IMR-90 (cell line): ENCODE results near the gene CD9.

ENCODE experiments used
- BHLHE40 ChIP-seq: fragments of 150-350 bp; IDR thresholded peaks from 2 replicates; pipeline ENCODE4 v1.6.1; 2016; ENCODE audit warnings: mild to moderate bottlenecking, low read depth, low read length
- CEBPB ChIP-seq: IDR thresholded peaks from 2 replicates; pipeline ENCODE4 v1.6.1; 2012; ENCODE audit warnings: low read depth, low read length, improper control_type of control experiment
- FOS ChIP-seq: fragments of 150-350 bp; IDR thresholded peaks from 2 replicates; pipeline ENCODE4 v1.6.1; 2016; ENCODE audit warnings: low read depth, low read length
- MAFK ChIP-seq: IDR thresholded peaks from 2 replicates; pipeline ENCODE4 v1.6.1; 2012; ENCODE audit warnings: low read depth, low read length, improper control_type of control experiment
- MAZ ChIP-seq: IDR thresholded peaks from 2 replicates; pipeline ENCODE4 v1.6.1; 2012; ENCODE audit warnings: low read depth, mild to moderate bottlenecking, low read length, improper control_type of control experiment, moderate library complexity, borderline replicate concordance
- MXI1 ChIP-seq: IDR thresholded peaks from 2 replicates; pipeline ENCODE4 v1.6.1; 2012; ENCODE audit warnings: low read depth, mild to moderate bottlenecking, low read length, moderate library complexity, borderline replicate concordance
- NFE2L2 ChIP-seq: fragments of 150-350 bp; IDR thresholded peaks from 2 replicates; pipeline ENCODE4 v1.6.1; 2016; ENCODE audit warnings: low read depth, mild to moderate bottlenecking, low read length
- POLR2A ChIP-seq: IDR thresholded peaks from 2 replicates; pipeline ENCODE4 v1.6.1; 2012; ENCODE audit warnings: mild to moderate bottlenecking, low read depth, low read length
- RAD21 ChIP-seq: IDR thresholded peaks from 2 replicates; pipeline ENCODE4 v1.6.1; 2012; ENCODE audit warnings: low read length, improper control_type of control experiment
- RFX5 ChIP-seq: IDR thresholded peaks from 2 replicates; pipeline ENCODE4 v1.8.0; 2012; ENCODE audit warnings: low read depth, mild to moderate bottlenecking, low read length, moderate library complexity
- SMC3 ChIP-seq: fragments of 150-350 bp; IDR thresholded peaks from 2 replicates; pipeline ENCODE4 v1.6.1; 2016; ENCODE audit warnings: low read depth, mild to moderate bottlenecking, antibody characterized with exemption, low read length, moderate library complexity
- TF ChIP-seq, protein P1 (sequence below): conservative IDR thresholded peaks from 2 replicates; pipeline ENCODE4 v1.5.1; 2012; ENCODE audit warnings: mild to moderate bottlenecking, low read depth, low read length, improper control_type of control experiment
- TF ChIP-seq, protein P2 (sequence below): fragments of 150-350 bp; IDR thresholded peaks from 2 replicates; pipeline ENCODE4 v1.6.1; 2017; ENCODE audit warnings: mild to moderate bottlenecking, antibody characterized with exemption, low read length, low read depth

DNA sequence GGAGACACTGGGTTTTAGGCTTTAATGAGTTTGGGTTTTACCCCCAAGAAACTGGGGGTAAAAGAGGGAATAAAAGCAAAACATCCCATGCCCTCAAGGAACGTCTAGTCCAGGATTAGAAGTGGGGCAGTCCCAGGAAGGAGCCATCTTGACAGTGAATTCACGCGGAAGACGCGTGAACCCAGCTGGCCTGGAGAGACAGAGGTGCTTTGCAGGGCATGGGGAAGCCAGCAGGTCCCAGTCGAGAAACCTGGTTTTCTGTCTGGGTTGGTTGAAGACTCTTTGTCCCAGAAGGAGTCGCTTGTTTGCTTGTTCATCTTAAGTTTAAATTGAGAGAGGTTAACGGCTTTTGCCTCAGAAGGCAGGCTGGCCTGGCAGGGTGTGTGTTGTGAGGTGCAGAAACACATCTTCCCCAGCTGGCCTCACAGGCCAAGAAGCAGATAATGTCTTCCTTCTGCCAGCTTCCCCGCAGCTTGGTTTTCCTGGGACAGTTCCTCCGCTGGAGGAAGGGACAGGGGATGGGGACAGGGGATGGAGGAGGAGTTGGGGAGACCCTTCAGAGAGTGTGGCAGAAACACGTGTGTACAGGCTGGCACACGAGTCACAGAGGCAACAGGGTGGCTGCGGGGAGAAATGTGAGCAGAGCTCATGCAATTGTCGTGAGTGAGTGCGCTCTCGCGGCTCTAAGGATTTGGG, 18.5 kb upstream of the CD9 start:
- TF ChIP-seq, protein P1, sequence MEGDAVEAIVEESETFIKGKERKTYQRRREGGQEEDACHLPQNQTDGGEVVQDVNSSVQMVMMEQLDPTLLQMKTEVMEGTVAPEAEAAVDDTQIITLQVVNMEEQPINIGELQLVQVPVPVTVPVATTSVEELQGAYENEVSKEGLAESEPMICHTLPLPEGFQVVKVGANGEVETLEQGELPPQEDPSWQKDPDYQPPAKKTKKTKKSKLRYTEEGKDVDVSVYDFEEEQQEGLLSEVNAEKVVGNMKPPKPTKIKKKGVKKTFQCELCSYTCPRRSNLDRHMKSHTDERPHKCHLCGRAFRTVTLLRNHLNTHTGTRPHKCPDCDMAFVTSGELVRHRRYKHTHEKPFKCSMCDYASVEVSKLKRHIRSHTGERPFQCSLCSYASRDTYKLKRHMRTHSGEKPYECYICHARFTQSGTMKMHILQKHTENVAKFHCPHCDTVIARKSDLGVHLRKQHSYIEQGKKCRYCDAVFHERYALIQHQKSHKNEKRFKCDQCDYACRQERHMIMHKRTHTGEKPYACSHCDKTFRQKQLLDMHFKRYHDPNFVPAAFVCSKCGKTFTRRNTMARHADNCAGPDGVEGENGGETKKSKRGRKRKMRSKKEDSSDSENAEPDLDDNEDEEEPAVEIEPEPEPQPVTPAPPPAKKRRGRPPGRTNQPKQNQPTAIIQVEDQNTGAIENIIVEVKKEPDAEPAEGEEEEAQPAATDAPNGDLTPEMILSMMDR: no peak
- TF ChIP-seq SMC3: no peak
- TF ChIP-seq POLR2A: no peak
- TF ChIP-seq MAZ: no peak
- TF ChIP-seq MAFK: no peak
- TF ChIP-seq CEBPB: no peak
- TF ChIP-seq MXI1: no peak
- no peak for TF ChIP-seq BHLHE40
- TF ChIP-seq, protein P2, sequence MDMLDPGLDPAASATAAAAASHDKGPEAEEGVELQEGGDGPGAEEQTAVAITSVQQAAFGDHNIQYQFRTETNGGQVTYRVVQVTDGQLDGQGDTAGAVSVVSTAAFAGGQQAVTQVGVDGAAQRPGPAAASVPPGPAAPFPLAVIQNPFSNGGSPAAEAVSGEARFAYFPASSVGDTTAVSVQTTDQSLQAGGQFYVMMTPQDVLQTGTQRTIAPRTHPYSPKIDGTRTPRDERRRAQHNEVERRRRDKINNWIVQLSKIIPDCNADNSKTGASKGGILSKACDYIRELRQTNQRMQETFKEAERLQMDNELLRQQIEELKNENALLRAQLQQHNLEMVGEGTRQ: no peak
- TF ChIP-seq NFE2L2: no peak
- TF ChIP-seq RAD21: no peak
- TF ChIP-seq RFX5: no peak
- no peak for TF ChIP-seq FOS
